ENCODE measurements around the gene ADGRF1. TPM values are rescaled to one million over a fixed set of nuclear protein-coding genes. Genes with fewer than 3 reads are reported as not detected.
"Not testable (repeated sequence)": the region's sequence is repeated elsewhere in the genome, so short reads cannot be mapped to it uniquely, and the experiment has no call there.

ADGRF1 gene
- not detected for total RNA-seq
- long read RNA-seq: 0 reads

- DNase-seq (ENCODE audit: low spot score): no peak
These were observed at the start of gene ADGRF1 for GRCh38 chr6:47042275-47042791. ADGRF1 (minus strand) TSS chr6:47042332; CDS start chr6:47029061, 13,271 bp downstream.

DNA sequence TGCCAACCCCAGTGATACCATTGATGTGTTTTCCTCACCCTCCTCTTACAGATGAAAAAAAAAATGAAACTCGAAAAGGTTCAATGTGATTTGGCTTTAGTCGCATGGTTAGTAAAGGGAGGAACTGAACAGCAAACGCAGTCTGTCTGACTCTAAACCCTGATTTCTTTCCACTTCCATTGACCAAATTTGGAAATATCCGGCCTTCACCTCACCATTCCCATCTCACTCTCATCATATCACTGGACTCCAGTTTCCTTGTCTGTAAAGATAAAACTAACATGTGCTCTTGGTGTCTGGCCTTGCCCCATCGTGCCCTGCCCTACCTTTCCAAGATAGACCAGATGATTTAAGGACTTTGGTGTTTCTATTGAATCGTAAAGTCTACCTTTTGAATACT is 48.7 kb upstream of the ADGRF1 start:
- DNase-seq (ENCODE audit: low spot score): no peak

DNA sequence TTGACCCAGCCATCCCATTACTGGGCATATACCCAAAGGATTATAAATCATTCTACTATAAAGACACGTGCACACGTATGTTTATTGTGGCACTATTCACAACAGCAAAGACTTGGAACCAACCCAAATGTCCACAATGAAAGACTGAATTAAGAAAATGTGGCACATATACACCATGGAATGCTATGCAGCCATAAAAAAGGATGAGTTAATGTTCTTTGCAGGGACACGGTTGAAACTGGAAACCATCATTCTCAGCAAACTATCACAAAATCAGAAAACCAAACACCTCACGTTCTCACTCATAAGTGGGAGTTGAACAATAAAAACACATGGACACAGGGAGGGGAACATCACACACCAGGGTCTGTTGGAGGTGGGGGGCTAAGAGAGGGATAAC is 47.3 kb upstream of the ADGRF1 start:
- DNase-seq (ENCODE audit: low spot score): not testable (repeated sequence)

- no peak for DNase-seq (ENCODE audit: low spot score)
These were observed 44.1 kb upstream of the ADGRF1 start for GRCh38 chr6:47086051-47086770.

- DNase-seq (ENCODE audit: low spot score): no peak
These were observed 42.5 kb upstream of the ADGRF1 start for GRCh38 chr6:47084610-47085009.

DNA sequence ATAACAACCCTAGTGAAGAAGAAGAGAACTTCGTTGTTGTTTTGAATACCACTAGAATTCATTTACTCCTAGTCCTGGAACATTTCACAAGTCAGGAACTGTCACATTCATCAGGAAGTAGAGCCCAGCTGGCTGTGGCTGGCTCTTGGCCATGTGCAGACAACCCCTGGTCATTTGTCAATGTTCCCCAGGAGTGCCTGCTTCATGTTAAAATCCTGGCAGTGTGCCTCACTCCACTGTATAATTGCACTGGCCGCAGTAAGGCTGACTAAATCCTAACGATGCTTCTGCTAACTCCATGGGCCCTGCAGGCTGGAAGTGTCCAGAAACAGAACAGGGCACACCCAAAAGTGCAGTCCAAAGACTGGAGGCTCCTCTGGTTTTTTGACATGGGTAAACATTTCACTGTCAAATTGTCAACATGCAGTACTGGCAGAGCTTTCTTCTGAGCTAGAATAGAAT is 41.5 kb upstream of the ADGRF1 start:
- no peak for DNase-seq (ENCODE audit: low spot score)

DNA sequence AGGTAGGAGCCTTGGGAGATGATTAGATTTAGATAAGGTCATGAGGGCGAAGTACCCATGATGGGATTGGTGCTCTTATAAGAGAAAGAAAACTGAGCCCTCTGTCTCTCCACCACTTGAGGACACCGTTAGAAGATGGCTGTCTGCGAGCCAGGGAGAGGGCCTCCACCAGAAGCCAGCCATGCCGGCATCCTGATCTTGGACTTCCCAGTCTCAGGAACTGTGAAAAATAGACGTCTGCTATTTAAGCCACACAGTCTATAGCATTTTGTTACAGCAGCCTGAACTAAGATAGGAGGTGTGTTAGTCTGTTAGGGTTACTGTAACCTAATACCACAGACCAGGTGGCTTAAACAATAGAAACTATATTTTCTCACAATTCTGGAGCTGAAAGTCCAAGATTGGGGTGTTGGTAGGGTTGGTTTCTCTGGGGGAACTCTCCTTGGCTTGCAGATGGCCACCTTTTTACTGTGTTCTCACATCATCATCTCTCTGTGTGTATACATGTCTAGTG is 38.0 kb upstream of the ADGRF1 start:
- no peak for DNase-seq (ENCODE audit: low spot score)

DNA sequence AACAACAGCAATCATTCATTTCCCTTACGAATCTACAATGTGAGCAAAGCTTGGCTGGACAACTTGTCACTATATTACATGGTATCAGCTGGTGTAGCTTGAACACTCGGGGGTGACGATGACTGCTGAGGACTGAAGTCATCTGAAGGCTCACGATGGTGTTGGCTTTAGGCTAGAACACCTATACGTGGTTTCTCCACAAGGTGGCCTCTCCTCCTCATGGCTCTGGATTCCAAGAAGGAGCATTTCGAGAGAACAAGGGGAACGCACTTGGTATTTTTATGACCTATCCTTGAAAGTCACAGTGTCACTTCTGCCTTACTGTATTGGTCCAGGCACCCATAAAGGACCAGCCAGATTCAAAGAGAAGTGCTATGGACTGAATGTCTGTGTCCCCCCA is 37.5 kb upstream of the ADGRF1 start:
- DNase-seq (ENCODE audit: low spot score): no peak

DNA sequence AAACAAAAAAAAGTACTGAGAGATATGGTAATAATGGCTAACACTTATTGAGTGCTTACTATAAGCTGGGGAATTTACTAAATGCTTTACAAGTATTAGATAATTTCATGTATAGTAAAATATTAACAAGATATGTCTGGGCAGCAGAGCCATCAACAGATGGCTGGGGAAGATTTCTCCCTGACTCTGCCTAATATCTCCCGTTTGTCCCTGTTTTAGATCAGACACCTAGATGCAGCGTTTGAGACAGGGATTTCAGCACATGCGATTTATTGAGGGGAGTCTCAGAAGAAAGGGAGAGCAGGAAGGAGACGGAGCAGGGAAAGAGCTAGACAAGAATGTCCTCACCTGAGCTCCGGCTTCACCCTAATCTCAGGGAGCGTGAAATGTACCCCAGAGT is 36.9 kb upstream of the ADGRF1 start:
- no peak for DNase-seq (ENCODE audit: low spot score)

- DNase-seq (ENCODE audit: low spot score): no peak
These were observed 34.6 kb upstream of the ADGRF1 start for GRCh38 chr6:47076422-47077344.

GRCh38 chr6:47075741-47076421 is 33.7 kb upstream of the ADGRF1 start:
- no peak for DNase-seq (ENCODE audit: low spot score)

- DNase-seq (ENCODE audit: low spot score): no peak
These were observed 33.0 kb upstream of the ADGRF1 start for GRCh38 chr6:47075168-47075567.

DNA sequence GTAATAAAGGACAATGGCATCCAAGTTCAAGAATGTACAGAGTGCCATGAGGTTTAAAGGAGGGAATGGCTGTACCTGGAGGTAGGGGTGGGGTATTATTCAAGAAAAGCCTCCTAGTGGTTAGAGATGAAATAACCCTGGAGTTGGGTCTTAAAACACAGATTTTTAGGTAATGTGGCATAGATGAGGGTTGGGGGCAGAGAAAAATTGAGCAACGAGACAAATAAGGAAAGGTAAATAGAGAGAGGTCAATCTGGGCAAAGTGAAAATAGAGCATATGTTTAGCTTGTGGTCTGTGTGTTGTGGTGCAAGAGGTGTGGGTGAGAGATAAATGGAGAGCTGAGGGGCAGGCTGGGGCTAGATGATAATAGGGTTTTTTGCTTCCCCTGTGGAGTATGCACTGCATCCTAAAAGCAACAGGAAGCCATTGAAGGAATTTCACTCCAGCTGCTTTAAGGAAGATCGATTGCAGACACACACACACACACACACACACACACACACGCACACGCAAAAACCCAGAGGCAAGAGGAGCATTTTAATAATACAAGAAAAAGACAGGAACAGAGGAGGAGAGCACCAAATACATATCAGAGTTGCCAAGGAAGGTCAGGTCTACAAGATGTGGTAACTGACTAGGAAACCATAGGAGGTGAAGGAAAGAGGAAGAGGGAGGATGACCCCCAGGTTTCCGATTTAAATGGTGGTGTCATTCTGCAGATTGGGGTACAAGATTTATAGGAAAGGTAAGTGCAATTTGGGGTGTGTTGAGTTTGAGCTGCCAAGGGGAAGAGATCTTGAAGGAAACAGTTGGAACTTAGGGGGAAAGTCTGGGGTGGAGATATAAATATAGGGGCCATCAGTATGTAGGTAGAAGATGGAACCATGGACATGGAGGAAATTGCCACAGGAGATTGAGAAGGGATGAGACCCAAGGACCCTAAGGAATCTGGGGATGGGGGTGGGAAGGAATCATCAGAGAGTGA is 31.3 kb upstream of the ADGRF1 start:
- DNase-seq (ENCODE audit: low spot score): no peak

DNA sequence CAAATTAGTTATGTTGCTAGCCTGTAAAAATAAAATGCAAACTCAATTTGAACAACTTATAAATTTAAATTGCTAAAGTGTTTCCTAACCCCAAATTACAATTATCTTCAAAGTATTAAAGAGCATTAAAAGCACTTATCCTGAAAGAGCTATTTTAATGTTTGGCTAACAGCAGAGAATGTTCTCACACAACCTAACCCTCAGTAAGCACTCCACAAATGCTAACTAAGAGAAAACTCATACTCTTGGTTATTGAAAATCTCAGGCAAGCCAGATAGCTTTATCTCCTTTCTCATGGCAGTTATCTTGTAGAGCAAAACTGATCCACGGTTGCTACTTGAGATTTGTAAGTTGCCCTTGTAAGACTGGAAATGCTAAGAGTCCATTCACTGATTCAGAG is 30.5 kb upstream of the ADGRF1 start:
- DNase-seq (ENCODE audit: low spot score): no peak

DNA sequence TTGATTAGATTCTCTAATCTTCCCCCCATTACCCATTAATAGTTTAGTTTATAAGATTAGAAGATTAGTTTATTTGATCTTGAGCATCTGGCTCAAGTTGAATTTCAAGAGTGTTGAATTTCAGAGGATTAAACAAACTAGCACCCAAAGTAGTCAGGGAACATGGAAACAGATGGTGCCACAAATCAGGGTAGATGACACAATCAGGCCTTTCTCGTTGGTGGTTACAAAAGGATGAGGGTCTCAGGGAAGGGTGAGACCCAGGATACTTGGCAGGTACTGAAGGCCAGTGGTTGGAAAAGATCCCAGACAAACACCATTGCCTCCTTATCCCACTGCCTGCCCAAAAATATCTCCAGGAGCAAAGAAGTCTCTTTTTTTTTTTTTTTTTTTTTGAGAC is 29.5 kb upstream of the ADGRF1 start:
- DNase-seq (ENCODE audit: low spot score): no peak

DNA sequence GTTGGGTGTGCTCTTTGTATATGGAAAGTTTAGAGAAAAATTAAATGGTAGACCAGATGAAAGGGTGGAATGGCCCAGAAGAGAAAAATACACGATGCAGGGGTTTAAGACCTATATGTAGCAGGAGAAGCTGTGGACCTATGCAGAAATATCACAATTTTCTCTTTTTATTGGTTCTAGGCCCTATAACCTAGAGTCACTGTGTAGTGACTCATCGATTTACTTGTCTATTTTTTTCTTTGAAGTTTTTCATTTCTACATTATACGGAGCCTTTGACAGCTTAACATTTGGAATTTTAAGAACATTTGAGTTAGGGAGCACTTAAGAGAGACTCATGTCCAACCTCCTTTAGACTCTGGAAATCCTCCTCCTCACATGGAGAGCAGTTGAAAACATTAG is 28.3 kb upstream of the ADGRF1 start:
- no peak for DNase-seq (ENCODE audit: low spot score)

DNA sequence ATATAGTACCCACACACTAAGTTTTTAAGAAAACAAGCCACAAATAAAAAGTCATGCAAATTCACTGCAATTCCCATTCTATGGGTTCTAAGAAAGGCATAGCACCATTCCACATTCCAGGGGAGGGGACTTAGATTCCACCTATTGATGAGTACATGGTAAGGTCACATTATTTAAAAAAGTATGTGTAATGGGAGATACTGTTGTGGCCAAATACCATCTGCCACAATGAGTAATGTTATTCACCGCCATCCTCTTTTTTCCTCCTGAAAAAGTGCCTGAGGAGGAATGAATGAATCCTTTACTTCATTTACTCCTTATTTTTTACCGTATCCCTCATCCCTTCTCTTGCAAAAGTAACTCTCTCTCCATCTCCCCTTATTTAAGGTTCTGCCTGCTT is 27.0 kb upstream of the ADGRF1 start:
- no peak for DNase-seq (ENCODE audit: low spot score)

DNA sequence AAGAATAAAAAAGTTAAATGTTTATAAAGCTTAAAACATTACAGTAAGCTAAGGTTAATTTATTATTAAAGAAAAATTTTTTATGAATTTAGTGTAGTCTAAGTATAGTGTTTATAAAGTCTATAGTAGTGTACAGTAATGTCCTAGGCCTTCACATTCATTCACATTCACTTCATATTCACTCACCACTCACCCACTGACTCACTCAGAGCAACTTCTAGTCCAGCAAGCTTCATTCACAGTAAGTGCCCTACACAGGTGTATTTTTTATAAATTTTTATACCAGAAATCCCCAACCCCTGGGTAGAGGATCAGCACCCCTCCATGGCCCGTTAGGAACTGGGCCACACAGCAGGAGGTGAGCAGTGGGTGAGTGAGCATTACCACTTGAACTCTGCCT is 24.3 kb upstream of the ADGRF1 start:
- DNase-seq (ENCODE audit: low spot score): no peak

- DNase-seq (ENCODE audit: low spot score): no peak
These were observed 22.1 kb upstream of the ADGRF1 start for GRCh38 chr6:47064274-47064673.

GRCh38 chr6:47062346-47062745 is 20.2 kb upstream of the ADGRF1 start:
- DNase-seq (ENCODE audit: low spot score): no peak

Data from mesenteric fat pad (tissue), 1 donor.